AG20443 (cell line): Measurements from ENCODE around the gene YIPF3.
"Not testable (repeated sequence)": the region's sequence is repeated elsewhere in the genome, so short reads cannot be mapped to it uniquely, and the experiment has no call there.

Source experiments
- DNase-seq: peaks from one replicate; pipeline ENCODE4 v3.0.0; 2012; ENCODE audit warnings: low spot score, mixed read lengths

YIPF3 gene

GRCh38 chr6:43509984-43510826 is 6.5 kb downstream of the YIPF3 start, which contains the start of gene LRRC73:
Gene LRRC73 (minus strand): TSS chr6:43510346. CDS start chr6:43509785, 561 bp downstream.
- DNase-seq: peak; percentile 94

GRCh38 chr6:43509142-43509983 is 7.4 kb downstream of the YIPF3 start:
- peak; percentile 34 for DNase-seq

- no peak for DNase-seq
These were observed 8.1 kb downstream of the YIPF3 start for GRCh38 chr6:43508481-43509141.

- DNase-seq: peak; percentile 85
These were observed 9.9 kb downstream of the YIPF3 start for GRCh38 chr6:43506667-43507471.

GRCh38 chr6:43506171-43506570 is 10.6 kb downstream of the YIPF3 start:
- DNase-seq: no peak

- DNase-seq: no peak
These were observed 11.0 kb downstream of the YIPF3 start for GRCh38 chr6:43505718-43506117.

- no peak for DNase-seq
These were observed 11.8 kb downstream of the YIPF3 start for GRCh38 chr6:43504756-43505593.

GRCh38 chr6:43503443-43503842 is 13.3 kb downstream of the YIPF3 start:
- no peak for DNase-seq

- no peak for DNase-seq
These were observed 14.1 kb downstream of the YIPF3 start for GRCh38 chr6:43502666-43503065.

- DNase-seq: no peak
These were observed 15.8 kb downstream of the YIPF3 start for GRCh38 chr6:43500921-43501320.

- DNase-seq: no peak
These were observed 17.5 kb downstream of the YIPF3 start for GRCh38 chr6:43499028-43499815.

GRCh38 chr6:43498291-43498690 is 18.4 kb downstream of the YIPF3 start:
- not testable (repeated sequence) for DNase-seq

GRCh38 chr6:43497689-43498088 is 19.0 kb downstream of the YIPF3 start:
- no peak for DNase-seq

GRCh38 chr6:43497129-43497396 is 19.7 kb downstream of the YIPF3 start:
- DNase-seq: no peak

- DNase-seq: peak; percentile 84
These were observed 20.2 kb downstream of the YIPF3 start for GRCh38 chr6:43496370-43497128.

GRCh38 chr6:43495409-43495941 is 21.3 kb downstream of the YIPF3 start:
- peak; percentile 34 for DNase-seq

GRCh38 chr6:43494766-43495165 is 22.0 kb downstream of the YIPF3 start:
- DNase-seq: no peak

- no peak for DNase-seq
These were observed 22.4 kb downstream of the YIPF3 start for GRCh38 chr6:43494321-43494720.

- no peak for DNase-seq
These were observed 22.9 kb downstream of the YIPF3 start for GRCh38 chr6:43493833-43494232.
